Testis (tissue), 3 donors: ENCODE measurements around the gene ALG13. TPM values are rescaled to one million over a fixed set of nuclear protein-coding genes. Genes with fewer than 3 reads are reported as not detected.

Experiments
- DNase-seq: peaks from one replicate; pipeline ENCODE4 v3.0.0-alpha.2; 2019
- H3K27ac ChIP-seq, 2 donors: fragments of 200-600 bp; sonication (generic); one replicate each; pipeline ENCODE4 v1.5.1; 2019
- H3K27me3 ChIP-seq: fragments of 200-600 bp; sonication (generic); one replicate; pipeline ENCODE4 v1.5.1; 2019
- H3K36me3 ChIP-seq: fragments of 200-600 bp; sonication (generic); one replicate; pipeline ENCODE4 v1.5.1; 2017; ENCODE audit warnings: low read depth; ENCODE audit errors: missing control alignments
- H3K4me1 ChIP-seq: fragments of 200-600 bp; sonication (generic); one replicate; pipeline ENCODE4 v1.5.1; 2019
- H3K4me3 ChIP-seq, 2 donors: fragments of 200-600 bp; sonication (generic); one replicate each; pipeline ENCODE4 v1.5.1; 2017 to 2019
- H3K9me3 ChIP-seq: fragments of 200-600 bp; sonication (generic); one replicate; pipeline ENCODE4 v1.5.1; 2017
- POLR2A ChIP-seq: fragments of 450-650 bp; IDR thresholded peaks from one replicate; pipeline ENCODE4 v1.6.1; 2017; ENCODE audit warnings: antibody characterized with exemption, mild to moderate bottlenecking, moderate library complexity
- WGBS, 2 donors: methylation state at CpG; one replicate each; pipeline ENCODE4 v1.1.5; 2018; 5-methylcytosine and 5-hydroxymethylcytosine counted together
- intact Hi-C: fragments of 100-400 bp; cut with DNase I; formaldehyde crosslinking; loops from one replicate; pipeline ENCODE4 v1.15.1; 2023; ENCODE audit warnings: low total_unique reads
- polyA plus RNA-seq: library from polyadenylated mRNA; stranded (reverse); fragments of 350-450 nt; fragmentation: Illumina TruSeq; extraction: RNeasy Lipid Tissue Mini Kit (QIAGEN cat#74804); gene quantifications from one replicate; pipeline ENCODE4 v1.2.3, GENCODE V29; 2014; ENCODE audit warnings: low read depth, low replicate concordance; ENCODE audit not compliant: insufficient read depth
- total RNA-seq, 2 donors: library from RNA; depleted of rRNA; stranded (reverse); fragments of >200 nt; gene quantifications; one replicate each; pipeline ENCODE4 v1.2.3, GENCODE V29; 2016
- TF ChIP-seq, protein P1 (sequence below), 3 experiments: fragments of 450-650 bp in 2 of 3; fragments of 200-600 bp in 1 of 3; sonication (generic) in 1 of 3; IDR thresholded peaks; one replicate each; pipeline ENCODE4 v1.5.1; 2016 to 2019; ENCODE audit warnings: antibody characterized with exemption in 3 of 3, mild to moderate bottlenecking in 2 of 3, moderate library complexity in 1 of 3

Gene ALG13
- total and polyA plus RNA-seq, 3 donors from 2014 or later, result 43.9 to 164 (median 163) TPM

GRCh38 chrX:111719426-111720210 lies 38.6 kb downstream of the ALG13 start:
- no peak overlapping the region for H3K4me3 ChIP-seq
- H3K36me3 ChIP-seq, result no peaks in the 10 kb centered on the region
- no peaks in the 10 kb centered on the region for H3K27me3 ChIP-seq
- intact Hi-C loops, result no loop called here
- H3K27ac ChIP-seq, result no peak overlapping the region
- H3K9me3 ChIP-seq, result no peaks in the 10 kb centered on the region
- TF ChIP-seq, protein P1, sequence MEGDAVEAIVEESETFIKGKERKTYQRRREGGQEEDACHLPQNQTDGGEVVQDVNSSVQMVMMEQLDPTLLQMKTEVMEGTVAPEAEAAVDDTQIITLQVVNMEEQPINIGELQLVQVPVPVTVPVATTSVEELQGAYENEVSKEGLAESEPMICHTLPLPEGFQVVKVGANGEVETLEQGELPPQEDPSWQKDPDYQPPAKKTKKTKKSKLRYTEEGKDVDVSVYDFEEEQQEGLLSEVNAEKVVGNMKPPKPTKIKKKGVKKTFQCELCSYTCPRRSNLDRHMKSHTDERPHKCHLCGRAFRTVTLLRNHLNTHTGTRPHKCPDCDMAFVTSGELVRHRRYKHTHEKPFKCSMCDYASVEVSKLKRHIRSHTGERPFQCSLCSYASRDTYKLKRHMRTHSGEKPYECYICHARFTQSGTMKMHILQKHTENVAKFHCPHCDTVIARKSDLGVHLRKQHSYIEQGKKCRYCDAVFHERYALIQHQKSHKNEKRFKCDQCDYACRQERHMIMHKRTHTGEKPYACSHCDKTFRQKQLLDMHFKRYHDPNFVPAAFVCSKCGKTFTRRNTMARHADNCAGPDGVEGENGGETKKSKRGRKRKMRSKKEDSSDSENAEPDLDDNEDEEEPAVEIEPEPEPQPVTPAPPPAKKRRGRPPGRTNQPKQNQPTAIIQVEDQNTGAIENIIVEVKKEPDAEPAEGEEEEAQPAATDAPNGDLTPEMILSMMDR (IDR thresholded peaks at IDR 0.05), result no peak
- TF ChIP-seq POLR2A, result no peak
- WGBS, 2 donors, result 64% methylated on average over 5 of the region's 5 CpGs
- no peaks in the 10 kb centered on the region for H3K4me1 ChIP-seq
- no peak for DNase-seq

DNA sequence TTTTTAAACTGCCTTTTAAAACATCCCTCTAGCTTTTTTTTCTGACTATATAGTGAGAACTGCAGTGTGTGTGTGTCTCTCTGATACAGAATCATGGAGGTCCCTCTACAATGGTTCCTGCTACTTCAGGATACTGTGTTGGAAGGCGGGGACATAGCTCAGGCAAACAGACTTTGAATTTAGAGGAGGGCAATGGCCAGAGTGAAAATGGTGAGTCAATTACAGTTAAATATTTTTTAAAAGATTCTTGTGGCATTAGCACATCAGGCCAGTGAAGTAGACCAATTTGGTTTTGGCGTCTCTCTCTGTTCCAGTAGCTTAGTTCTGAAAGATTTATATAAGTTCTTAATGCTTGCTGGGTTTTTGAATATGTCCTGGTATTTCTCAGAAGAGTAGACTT lies 47.1 kb downstream of the ALG13 start:
- H3K27me3 ChIP-seq, result no peaks in the 10 kb centered on the region
- no peak for TF ChIP-seq POLR2A
- TF ChIP-seq, protein P1 (IDR thresholded peaks at IDR 0.05), result no peak
- no peaks in the 10 kb centered on the region for H3K4me1 ChIP-seq
- no peak overlapping the region for H3K27ac ChIP-seq
- WGBS, 2 donors, result 83 to 98% methylated on average over 2 of the region's 2 CpGs
- no peak overlapping the region for H3K4me3 ChIP-seq
- DNase-seq, result no peak
- no peaks in the 10 kb centered on the region for H3K36me3 ChIP-seq
- intact Hi-C loops, result no loop called here
- no peaks in the 10 kb centered on the region for H3K9me3 ChIP-seq

DNA sequence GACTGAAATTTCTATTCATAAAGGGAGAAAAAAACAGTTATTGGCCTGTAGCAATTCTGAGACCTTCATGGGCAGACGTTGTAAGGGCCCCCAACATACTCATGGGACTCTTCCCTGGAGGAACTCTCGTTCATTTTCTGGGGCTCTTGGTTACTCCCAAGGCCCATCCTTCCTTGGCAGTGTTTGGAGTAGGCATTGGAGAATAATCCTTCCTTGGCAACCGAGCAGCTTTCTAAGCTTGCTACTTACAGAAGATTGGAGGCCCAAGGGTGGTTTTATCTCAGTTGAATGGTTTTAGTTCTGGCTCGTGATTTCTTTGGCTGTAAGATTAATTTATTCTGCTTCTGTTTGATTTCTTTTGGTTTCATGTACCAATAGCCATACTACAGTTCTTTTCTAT lies 50.4 kb downstream of the ALG13 start:
- Histone ChIP-seq H3K4me3 (no peak overlapping the region), H3K9me3 (no peaks in the 10 kb centered on the region), H3K27ac (no peak overlapping the region), H3K4me1 (no peaks in the 10 kb centered on the region), H3K27me3 (no peaks in the 10 kb centered on the region), H3K36me3 (no peaks in the 10 kb centered on the region)
- TF ChIP-seq, protein P1 (IDR thresholded peaks at IDR 0.05), result no peak
- no peak for TF ChIP-seq POLR2A
- no peak for DNase-seq
- WGBS, 2 donors, result 72 to 89% methylated on average over 2 to 4 of the region's 4 CpGs
- intact Hi-C loops, result no loop called here

DNA sequence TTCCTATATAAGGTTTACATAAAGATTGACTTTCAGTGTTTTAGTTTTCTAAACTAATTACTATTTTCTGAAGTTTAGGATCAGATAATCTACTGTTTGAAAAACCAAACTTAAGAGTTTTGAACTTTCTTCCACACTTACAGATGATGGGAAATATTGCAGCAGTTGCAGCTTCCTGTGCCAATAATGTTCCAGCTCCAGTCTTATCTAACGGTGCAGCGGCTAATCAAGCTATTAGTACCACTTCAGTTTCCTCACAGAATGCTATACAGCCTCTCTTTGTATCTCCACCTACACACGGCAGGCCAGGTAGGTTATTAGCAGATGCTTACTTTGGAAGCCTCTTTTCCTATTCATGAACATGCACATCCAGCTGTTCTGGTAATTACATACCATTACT lies 55.6 kb downstream of the ALG13 start:
- no peaks in the 10 kb centered on the region for H3K36me3 ChIP-seq
- no peaks in the 10 kb centered on the region for H3K27me3 ChIP-seq
- no peak overlapping the region for H3K4me3 ChIP-seq
- intact Hi-C loops, result no loop called here
- DNase-seq, result no peak
- H3K27ac ChIP-seq, result no peak overlapping the region
- TF ChIP-seq, protein P1 (IDR thresholded peaks at IDR 0.05), result no peak
- no peak for TF ChIP-seq POLR2A
- no peaks in the 10 kb centered on the region for H3K9me3 ChIP-seq
- H3K4me1 ChIP-seq, result no peaks in the 10 kb centered on the region
- 83 to 88% methylated on average over 3 of the region's 3 CpGs for WGBS, 2 donors

DNA sequence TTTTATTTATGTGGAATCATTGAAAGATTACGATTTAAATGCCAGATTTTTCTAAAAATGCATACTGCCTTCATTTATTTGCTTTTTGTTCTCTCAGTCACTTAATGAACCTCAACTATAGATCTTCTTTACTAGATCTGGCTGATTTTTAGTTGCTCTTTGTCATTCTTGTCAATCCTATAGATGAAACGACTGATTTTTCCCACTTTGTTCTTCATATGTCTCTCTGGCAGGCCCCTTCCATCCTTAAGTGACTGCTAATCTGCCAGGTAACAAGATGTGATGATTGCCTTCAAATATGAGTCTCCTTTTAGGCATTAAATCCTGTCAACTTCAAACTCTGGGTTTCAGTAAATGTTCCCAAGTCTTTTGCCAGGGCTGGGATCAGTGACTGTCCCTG lies 61.0 kb downstream of the ALG13 start:
- Histone ChIP-seq H3K36me3 (no peaks in the 10 kb centered on the region), H3K27ac (no peak overlapping the region), H3K9me3 (no peaks in the 10 kb centered on the region), H3K27me3 (no peaks in the 10 kb centered on the region), H3K4me3 (no peak overlapping the region), H3K4me1 (no peaks in the 10 kb centered on the region)
- DNase-seq, result no peak
- TF ChIP-seq, protein P1 (IDR thresholded peaks at IDR 0.05), result no peak
- no peak for TF ChIP-seq POLR2A
- intact Hi-C loops, result no loop called here
- WGBS, 2 donors, result 85 to 94% methylated on average over 2 of the region's 2 CpGs
